Psoas muscle (tissue), 8 donors: ENCODE measurements around the gene OR2AT4. TPM values are rescaled to one million over a fixed set of nuclear protein-coding genes. Genes with fewer than 3 reads are reported as not detected.

Source experiments
- ATAC-seq, 4 donors: fragments of 200-7000 bp; cut with Tn5 transposase; one replicate each; pipeline ENCODE4 v1.9.1; 2020; ENCODE audit warnings: moderate library complexity in 3 of 4, mild to moderate bottlenecking in 2 of 4
- DNase-seq, 2 donors: peaks; one replicate each; pipeline ENCODE4 v3.0.0-alpha.2; 2020
- H3K27ac ChIP-seq: fragments of 200-600 bp; one replicate; pipeline ENCODE4 v1.8.0; 2022
- H3K27me3 ChIP-seq, 3 donors: fragments of 200-600 bp in 1 of 3; one replicate each; pipeline versions ENCODE4 v1.6.1 to v1.8.0; 2013 to 2022; ENCODE audit warnings: low read length in 2 of 3, mild to moderate bottlenecking in 2 of 3, moderate library complexity in 1 of 3; ENCODE audit not compliant: insufficient read depth in 3 of 3
- H3K36me3 ChIP-seq, 2 donors: fragments of 200-600 bp in 1 of 2; one replicate each; pipeline versions ENCODE4 v1.6.1 to v1.8.0; 2013 to 2022; ENCODE audit warnings: low read depth in 1 of 2, mild to moderate bottlenecking in 1 of 2, moderate library complexity in 1 of 2; ENCODE audit not compliant: insufficient read depth in 1 of 2
- H3K4me1 ChIP-seq: fragments of 200-600 bp; one replicate; pipeline ENCODE4 v1.8.0; 2022
- H3K4me3 ChIP-seq: fragments of 200-600 bp; one replicate; pipeline ENCODE4 v1.8.0; 2022; ENCODE audit warnings: mild to moderate bottlenecking
- H3K9me3 ChIP-seq: fragments of 200-600 bp; one replicate; pipeline ENCODE4 v1.8.0; 2022
- WGBS, 3 donors: extraction: QIAGEN DNeasy Blood & Tissue Kit; methylation state at CpG; one replicate each; pipeline versions ENCODE4 v1.1.6 to v1.1.7; 2013; 5-methylcytosine and 5-hydroxymethylcytosine counted together
- intact Hi-C, 2 donors: fragments of 100-400 bp; cut with DNase I; formaldehyde crosslinking; loops; one replicate each; pipeline versions ENCODE4 v1.11.0 to v1.14.2; 2022
- long read RNA-seq, 2 donors: library from polyadenylated mRNA; unstranded; transcript quantifications; one replicate each; pipeline ENCODE4 v2.0.0, GENCODE V29; 2021
- polyA plus RNA-seq, 3 donors: library from polyadenylated mRNA; stranded (reverse); fragments of 200-250 nt; gene quantifications; one replicate each; pipeline ENCODE4 v1.2.3, GENCODE V29; 2013
- total RNA-seq, 4 donors: library from RNA; stranded (reverse); fragmentation: NEBNext Ultra II Directional in 2 of 4; extraction: Animal tissue kit (Norgen Biotek cat#: 25700) in 2 of 4; gene quantifications; one replicate each; pipeline versions ENCODE4 v1.2.1 to v1.2.4, GENCODE V29; 2021 to 2023
- TF ChIP-seq, protein P1 (sequence below): fragments of 200-600 bp; IDR thresholded peaks from one replicate; pipeline ENCODE4 v1.8.0; 2022; ENCODE audit warnings: antibody characterized with exemption
- donor health status: healthy with polysubstance abuse.
- donor health status: DM: no; HTN: no; CAD: no; lungs with moderate emphysema.
- donor health status: Bipolar disorder and iron deficiency.
- donor health status: healthy.
- donor health status: DM: yes; HTN: yes; CAD: no.
- donor health status: DM: no; HTN: no; CAD: no.
- donor health status: DM: no; HTN: no; CAD: no.
- donor health status: DM: yes; HTN: yes; CAD: no.

OR2AT4 gene
- total RNA-seq: not detected
- polyA plus RNA-seq: not detected
- long read RNA-seq, donor 1: 0 reads
- long read RNA-seq, donor 2: 0 reads

DNA sequence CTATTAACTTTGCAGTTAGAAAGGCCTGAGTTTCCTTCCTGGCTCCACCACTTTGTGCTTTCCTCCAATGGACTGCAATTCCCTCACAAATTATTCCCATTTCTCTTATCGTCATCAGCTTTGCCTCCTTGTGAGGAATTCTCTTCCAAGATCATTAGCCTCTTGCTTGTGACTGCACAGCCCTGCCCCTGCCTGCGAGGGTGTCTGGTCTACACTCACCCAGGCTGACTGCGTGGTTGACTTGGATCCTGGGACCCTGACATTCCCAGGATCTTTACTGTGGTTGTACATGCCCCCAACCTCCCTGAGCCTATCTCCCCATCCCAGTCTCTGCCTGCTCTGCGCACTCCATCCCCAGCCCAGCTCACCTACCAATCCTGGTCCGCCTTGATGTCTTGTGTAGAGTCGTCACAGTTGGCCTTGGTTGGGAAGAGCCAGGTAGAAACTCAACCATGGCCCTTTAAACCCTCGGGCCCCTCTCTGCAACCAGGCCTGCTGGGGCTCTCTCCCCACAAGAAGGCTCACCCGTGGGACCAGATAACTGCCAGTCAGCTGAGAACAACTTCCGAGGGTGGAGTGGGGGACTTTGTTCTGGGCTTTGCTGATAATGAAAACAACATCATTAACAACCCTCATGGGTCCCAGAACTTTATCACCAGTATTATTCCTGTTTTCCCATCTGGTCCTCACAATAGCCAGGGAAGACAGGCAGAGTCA, at the start of gene OR2AT4:
TSS of gene OR2AT4 (minus strand) at position 421 of the 717 bp plus-strand sequence.
- H3K4me1 ChIP-seq: no peaks in the 10 kb centered on the region
- no peaks in the 10 kb centered on the region for H3K36me3 ChIP-seq
- 76 to 81% (median 76%) methylated on average over 9 of the region's 9 CpGs for WGBS, 3 donors
- TF ChIP-seq, protein P1, sequence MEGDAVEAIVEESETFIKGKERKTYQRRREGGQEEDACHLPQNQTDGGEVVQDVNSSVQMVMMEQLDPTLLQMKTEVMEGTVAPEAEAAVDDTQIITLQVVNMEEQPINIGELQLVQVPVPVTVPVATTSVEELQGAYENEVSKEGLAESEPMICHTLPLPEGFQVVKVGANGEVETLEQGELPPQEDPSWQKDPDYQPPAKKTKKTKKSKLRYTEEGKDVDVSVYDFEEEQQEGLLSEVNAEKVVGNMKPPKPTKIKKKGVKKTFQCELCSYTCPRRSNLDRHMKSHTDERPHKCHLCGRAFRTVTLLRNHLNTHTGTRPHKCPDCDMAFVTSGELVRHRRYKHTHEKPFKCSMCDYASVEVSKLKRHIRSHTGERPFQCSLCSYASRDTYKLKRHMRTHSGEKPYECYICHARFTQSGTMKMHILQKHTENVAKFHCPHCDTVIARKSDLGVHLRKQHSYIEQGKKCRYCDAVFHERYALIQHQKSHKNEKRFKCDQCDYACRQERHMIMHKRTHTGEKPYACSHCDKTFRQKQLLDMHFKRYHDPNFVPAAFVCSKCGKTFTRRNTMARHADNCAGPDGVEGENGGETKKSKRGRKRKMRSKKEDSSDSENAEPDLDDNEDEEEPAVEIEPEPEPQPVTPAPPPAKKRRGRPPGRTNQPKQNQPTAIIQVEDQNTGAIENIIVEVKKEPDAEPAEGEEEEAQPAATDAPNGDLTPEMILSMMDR: no peak
- H3K27me3 ChIP-seq: peaks cover 0 to 12% (median 4%) of the 10 kb centered on the region in 3 donors
- intact Hi-C loops: no loop called here
- DNase-seq: no peak
- no peak for ATAC-seq
- H3K27ac ChIP-seq: no peak within 1 kb of the TSS
- no peak within 1 kb of the TSS for H3K4me3 ChIP-seq
- peaks cover 3% of the 10 kb centered on the region for H3K9me3 ChIP-seq

GRCh38 chr11:75145972-75146519, 49.4 kb upstream of the OR2AT4 start:
- TF ChIP-seq, protein P1: no peak
- Histone ChIP-seq H3K27me3 (no peaks in the 10 kb centered on the region), H3K27ac (no peak overlapping the region), H3K9me3 (no peaks in the 10 kb centered on the region), H3K4me3 (no peak overlapping the region), H3K4me1 (peaks cover 3% of the 10 kb centered on the region), H3K36me3 (no peaks in the 10 kb centered on the region)
- intact Hi-C loops: loop anchor here in 1 of 2 donors (10.0 kb wide), 1 partner anchor 239 kb away; no protein-coding TSS in a partner anchor
- ATAC-seq (no peak), DNase-seq (no peak)
- 64 to 82% (median 70%) methylated on average over 6 of the region's 6 CpGs for WGBS, 3 donors

GRCh38 chr11:75145196-75145971, 48.7 kb upstream of the OR2AT4 start:
- no peaks in the 10 kb centered on the region for H3K9me3 ChIP-seq
- DNase-seq: no peak
- H3K36me3 ChIP-seq: no peaks in the 10 kb centered on the region
- peaks cover 3% of the 10 kb centered on the region for H3K4me1 ChIP-seq
- TF ChIP-seq, protein P1: no peak
- intact Hi-C loops: loop anchor here in 1 of 2 donors (10.0 kb wide), 1 partner anchor 239 kb away; no protein-coding TSS in a partner anchor
- H3K27ac ChIP-seq: no peak overlapping the region
- WGBS, 3 donors: 78 to 87% (median 86%) methylated on average over 9 of the region's 9 CpGs
- ATAC-seq: no peak
- H3K27me3 ChIP-seq: no peaks in the 10 kb centered on the region
- no peak overlapping the region for H3K4me3 ChIP-seq

GRCh38 chr11:75144716-75145014, 48.0 kb upstream of the OR2AT4 start:
- 33 to 39% (median 38%) methylated on average over 3 of the region's 3 CpGs for WGBS, 3 donors
- intact Hi-C loops: loop anchor here (1.0 to 10.0 kb wide), 4 partner anchors 58 to 240 kb away; no protein-coding TSS in a partner anchor
- Histone ChIP-seq H3K4me3 (no peak overlapping the region), H3K4me1 (peaks cover 3% of the 10 kb centered on the region), H3K9me3 (no peaks in the 10 kb centered on the region), H3K36me3 (no peaks in the 10 kb centered on the region), H3K27ac (no peak overlapping the region), H3K27me3 (no peaks in the 10 kb centered on the region)
- TF ChIP-seq, protein P1: no peak
- no peak for DNase-seq
- no peak for ATAC-seq
